HG03460 (cell line): Measurements from ENCODE around the gene AGAP3.

Experiments
- ATAC-seq: cut with Tn5 transposase; IDR thresholded peaks from one replicate; pipeline ENCODE4 v1.9.1; 2021; ENCODE audit not compliant: unreplicated experiment

The AGAP3 gene

DNA sequence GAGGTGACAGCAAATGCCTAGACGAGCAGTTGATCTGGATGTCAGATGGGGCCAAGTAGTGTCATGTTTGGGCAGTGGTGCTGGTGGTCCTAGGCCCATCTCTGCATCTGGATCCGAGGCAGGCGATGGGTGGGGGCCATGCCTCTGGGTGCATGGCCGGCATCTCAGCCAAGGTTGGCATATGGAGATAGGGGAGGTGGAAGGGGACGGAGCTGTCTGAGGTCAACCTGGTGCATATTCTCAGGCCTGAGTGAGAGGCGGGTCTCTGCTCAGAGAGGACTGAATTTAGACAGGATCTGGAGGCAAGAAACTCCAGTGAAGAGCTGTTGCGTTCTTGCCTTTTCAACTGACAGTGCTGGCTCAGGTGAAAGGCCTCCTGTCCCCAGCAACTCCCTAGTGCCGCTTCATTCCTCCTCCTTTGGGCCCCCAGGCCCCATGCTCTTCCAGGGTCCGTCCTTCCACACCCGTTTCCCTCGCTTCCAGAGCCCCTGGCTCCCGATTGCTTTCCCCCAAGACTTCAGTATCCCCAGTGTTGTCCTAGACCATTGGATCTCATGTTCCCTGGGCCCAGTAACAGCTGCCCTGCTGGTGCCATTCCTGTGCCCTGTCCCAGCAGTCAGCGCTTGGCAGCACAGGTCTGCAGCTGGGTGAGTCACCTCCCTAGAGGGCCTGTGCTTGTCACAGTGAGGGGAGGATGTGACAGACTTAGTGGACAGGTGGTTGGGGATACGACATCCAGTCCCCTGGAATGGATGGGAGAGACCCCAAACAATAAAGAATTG is 48.7 kb downstream of the AGAP3 start:
- ATAC-seq: no peak

DNA sequence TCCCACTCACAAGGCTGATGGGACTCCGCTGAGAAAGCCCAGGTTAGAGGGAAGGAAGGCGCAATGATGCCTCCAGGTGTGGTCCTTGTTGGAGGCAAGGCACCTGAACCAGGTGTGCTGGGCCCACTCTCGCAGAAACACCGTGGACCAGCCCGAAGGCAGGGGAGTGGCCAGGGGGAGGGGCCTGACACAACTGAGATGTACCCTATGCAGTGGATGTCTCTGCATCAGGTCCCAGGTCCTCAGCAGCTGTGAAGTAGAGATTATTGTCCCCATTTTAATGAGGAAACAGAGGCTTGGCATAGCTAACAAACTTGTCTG is 49.2 kb downstream of the AGAP3 start:
- ATAC-seq: no peak

DNA sequence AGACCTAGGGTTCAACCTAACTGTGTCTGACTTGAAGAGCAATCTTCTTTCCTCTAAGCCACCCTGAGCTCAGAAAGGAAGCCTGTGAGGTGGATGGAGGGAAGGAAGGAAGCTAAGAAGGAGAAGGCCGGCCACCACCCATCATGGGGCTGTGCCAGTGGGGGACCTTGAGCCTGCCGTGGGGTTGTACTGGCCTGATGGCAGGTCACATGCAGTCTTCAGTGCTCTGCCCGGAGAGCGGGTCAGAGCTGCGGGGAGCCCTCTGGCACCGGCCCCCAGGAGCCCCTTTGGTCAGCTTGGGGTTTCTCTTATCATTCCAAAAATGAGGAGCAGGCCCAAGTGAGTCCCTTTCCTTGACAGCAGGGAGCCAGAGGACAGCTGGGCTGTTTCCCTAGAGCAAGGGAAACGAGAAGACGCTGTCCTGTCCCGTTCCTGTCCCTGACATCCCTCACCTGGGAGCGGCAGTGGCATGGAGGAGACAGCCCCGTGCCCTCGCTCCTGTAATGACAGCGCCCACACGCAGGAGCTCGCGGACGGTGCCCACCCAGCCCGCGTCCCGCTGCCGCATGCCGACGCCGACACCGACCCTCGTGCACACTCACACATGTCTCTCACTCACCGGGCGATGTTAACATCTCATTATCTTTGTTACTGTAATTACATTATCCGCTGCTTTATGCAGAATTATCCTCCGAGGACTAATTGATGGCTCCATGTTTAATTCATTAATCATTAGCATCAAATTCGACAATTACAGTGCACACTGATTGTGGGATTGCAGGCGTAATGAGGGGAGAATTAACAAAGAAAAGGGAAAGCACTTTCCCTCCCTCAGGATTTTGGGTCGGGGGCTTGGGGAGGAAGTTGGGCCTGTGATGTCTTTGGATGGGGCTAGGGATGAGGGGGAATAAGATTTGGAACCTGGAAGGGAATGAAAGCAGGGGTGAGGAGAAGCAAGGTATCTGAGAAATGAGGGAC is 49.9 kb downstream of the AGAP3 start:
- no peak for ATAC-seq

DNA sequence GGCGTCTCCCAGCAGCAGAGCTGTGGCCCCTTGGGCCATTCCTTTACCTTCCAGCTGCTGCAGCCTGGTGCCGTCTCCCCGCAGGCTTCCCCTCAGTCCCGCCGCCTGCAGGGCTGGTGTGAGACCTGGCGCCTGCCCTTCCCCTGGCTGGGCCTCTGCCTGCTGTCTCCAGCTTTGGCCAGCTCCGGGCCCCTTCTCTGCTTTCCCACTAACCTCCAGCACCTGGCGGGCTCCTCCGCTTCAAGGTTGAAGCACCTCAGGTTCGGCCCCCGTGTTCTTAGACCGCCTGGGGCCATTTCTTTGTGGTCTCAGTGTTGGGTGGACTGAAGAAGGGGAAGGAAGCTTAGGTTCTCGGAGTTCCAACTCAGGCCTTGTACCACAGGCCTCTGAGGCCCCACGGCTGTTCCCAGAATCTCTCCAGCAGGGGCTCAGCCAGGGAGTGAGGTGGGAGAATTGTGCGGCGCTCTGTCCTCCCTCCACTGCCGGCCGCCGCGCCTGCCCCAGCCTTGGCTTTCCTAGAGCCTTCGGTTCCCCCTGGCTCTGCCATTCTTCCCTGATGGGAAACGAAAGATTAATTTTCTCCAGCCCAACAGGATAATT is 50.9 kb downstream of the AGAP3 start:
- no peak for ATAC-seq

DNA sequence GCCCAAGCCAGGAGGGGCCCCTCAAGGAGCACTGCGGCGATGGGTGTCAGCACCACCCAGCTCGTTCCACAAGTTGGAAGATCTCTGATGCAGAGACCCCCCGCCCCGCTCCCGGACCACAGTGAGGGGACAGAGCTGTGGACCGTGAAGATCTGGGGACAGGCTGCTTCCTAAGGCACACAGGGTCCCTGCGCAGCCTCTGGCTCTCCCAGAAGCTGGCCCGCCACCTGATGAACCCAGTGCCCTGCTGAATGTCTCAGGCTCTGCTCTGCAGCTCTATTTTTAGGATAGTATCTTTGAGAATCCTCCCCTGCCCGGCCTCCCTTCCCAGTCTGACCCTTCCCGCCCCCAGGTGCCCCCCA is 51.5 kb downstream of the AGAP3 start:
- no peak for ATAC-seq

DNA sequence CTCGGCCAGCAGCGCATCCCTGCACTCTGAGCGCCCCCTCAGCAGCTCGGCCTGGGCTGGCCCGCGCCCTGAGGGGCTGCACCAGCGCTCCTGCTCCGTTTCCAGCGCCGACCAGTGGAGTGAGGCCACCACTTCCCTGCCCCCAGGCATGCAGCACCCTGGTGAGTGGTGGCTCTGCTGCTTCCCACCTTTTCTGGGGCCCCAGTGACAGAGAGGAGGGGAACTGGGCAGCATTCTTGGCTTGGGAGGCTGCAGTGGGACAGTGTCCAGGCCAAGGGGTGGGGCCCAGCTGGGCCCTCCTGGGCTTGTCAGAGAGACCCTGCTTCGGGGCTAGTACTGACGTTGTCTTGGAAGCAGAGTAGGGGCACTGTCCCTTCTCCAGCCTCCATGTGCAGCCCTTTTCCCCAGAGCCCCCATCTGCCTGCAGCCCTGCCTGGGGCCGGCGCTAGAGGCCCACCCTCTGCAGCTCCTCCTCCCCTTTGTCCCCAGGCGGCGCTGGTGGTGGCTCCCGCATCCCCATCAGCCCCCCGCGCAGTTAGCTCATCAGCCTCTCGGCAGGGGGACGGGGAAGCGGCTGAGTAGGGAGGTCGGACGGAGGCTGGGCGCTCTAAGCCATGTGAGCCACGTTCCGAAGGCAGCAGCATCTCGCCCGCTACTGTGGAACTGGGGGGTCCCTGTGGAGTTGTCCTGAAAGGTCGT is 52.0 kb downstream of the AGAP3 start:
- no peak for ATAC-seq

DNA sequence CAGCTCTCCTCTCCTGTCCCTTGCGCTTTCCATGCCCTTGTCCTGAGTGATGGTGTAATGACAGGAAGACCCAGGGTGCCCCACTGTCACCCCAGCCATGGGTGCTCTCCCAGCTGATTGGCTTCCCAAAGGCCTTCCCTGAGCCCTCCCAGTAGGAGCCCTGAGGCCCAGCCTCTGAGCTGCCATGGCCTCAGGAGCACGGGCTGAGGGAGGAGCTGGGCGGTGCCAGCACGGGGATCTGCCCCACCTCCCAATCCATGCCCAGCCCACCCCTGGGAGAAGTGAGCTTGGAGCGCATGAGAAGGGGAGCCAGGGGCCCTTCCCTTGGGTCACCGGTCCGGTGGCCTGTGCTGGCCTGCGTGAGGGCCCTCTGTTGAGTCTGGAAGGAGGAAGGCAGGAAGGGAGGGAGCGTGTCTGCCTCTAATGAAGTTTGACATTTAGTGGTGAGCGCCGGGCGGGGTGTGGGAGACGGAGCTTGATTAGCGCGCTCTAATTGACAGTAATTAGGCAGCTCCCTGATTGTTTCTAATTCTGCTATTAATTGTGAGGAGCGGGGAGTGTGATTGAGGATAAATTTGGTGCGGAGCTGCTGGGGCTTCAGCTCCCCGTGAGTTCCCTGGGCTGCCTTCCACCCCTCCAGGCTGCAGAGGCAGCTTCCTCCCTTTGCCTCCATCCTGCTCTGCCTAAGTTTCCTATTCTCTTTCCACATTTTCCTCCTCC is 53.0 kb downstream of the AGAP3 start:
- no peak for ATAC-seq

DNA sequence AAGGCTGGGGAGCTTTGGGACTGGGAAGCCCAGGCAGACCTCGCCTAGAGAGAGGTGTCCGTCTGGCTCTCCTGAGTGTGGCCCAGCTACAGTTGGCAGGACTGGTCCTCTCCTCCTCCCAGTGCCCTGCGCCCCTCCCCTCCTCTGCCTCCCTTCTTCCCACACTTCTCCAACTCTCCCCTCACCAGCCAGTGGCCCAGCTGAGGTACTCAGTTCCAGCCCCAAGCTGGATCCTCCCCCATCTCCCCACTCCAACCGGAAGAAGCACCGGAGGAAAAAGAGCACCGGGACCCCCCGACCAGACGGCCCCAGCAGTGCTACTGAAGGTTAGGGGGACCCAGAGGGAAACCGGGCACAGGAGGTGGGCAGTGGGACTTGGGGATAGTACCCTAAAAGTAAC is 53.5 kb downstream of the AGAP3 start:
- no peak for ATAC-seq

DNA sequence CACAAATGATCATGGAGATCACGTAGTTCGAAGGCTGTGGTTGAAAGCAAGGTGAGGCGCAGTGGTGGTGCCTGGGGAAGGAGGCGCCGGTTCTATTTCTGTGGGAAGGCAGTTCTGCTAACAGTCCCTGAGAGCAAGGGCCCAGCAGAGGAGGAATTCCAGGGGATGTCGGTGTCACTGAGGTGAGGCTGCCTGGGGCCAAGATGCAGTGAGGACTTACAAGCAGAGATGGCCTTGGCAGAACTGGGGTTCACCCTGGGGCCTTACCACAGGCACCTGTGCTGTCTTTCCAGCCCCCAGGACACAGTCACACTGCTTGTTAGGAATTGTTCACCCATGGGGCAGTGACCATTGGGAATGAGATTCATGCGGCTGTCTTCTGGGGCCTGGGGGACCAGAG is 54.6 kb downstream of the AGAP3 start:
- no peak for ATAC-seq

DNA sequence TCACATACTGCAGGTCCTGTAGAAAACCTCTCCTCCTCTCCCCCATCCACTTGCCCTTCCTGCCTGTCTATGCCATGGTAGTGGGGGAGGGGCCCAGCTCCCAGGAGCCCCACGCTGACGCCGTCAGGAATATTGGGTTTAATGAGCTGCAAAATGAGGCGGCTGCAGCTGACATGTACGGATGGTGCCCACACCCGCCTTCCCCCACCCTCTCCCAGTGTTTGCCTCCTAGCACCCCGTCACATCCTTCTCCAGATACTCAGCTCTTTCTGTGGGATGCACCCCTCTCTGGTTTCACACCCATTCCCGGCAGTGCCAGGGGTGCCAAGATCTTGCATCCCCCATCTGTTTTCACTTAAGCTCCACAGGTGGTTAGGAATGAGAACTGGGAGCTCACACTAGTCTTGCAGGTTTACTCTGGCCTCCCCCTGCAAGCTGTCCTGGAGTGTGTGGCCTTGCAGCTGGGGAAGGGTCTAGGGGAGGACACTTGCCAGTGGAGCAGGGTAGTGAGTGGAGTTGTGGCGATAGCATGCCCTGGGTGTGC is 55.1 kb downstream of the AGAP3 start:
- ATAC-seq: no peak

DNA sequence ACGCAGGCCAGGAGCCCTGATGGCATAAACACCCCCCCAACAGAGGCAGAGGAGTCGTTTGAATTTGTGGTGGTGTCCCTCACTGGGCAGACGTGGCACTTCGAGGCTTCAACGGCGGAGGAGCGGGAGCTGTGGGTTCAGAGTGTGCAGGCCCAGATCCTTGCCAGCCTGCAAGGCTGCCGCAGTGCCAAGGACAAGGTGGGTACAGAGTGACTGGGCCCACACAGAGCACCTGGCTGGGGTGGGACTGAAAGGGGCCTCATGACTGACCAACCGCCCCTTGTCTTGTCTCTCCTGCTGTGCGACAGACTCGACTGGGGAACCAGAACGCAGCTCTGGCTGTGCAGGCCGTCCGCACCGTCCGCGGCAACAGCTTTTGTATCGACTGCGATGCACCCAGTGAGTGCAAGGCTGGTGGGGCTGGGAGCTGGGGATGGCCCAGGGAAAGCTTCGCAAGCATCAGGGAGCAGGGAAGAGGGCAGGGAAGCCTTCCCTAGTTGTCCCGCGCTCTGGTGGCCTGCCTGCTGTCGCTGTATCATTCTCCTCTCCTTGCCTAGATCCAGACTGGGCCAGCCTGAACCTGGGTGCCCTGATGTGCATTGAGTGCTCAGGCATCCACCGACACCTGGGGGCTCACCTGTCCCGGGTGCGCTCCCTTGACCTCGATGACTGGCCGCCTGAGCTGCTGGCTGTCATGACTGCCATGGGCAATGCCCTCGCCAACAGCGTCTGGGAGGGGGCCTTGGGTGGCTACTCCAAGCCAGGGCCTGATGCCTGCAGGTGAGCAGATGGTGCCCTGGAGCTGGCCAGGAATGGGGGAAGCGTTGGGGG is 55.8 kb downstream of the AGAP3 start:
- ATAC-seq: no peak

DNA sequence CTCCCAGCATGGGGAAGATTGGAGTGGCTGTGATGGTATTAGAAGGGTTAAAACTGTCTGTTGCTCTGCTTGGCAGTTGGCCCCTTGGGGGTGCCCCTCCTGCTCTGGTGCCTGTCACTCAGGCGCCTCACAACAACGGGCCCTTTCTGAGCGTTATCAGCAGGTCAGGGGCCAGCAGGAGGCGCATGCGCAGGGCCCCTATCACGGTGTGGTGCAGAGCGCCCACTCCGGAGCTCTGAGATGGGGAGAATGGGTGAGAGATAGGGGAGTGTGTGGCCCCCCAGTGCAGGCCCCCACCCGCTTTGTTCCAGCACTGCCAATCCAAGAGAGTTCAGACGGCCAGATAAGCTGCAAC is 56.4 kb downstream of the AGAP3 start:
- no peak for ATAC-seq

DNA sequence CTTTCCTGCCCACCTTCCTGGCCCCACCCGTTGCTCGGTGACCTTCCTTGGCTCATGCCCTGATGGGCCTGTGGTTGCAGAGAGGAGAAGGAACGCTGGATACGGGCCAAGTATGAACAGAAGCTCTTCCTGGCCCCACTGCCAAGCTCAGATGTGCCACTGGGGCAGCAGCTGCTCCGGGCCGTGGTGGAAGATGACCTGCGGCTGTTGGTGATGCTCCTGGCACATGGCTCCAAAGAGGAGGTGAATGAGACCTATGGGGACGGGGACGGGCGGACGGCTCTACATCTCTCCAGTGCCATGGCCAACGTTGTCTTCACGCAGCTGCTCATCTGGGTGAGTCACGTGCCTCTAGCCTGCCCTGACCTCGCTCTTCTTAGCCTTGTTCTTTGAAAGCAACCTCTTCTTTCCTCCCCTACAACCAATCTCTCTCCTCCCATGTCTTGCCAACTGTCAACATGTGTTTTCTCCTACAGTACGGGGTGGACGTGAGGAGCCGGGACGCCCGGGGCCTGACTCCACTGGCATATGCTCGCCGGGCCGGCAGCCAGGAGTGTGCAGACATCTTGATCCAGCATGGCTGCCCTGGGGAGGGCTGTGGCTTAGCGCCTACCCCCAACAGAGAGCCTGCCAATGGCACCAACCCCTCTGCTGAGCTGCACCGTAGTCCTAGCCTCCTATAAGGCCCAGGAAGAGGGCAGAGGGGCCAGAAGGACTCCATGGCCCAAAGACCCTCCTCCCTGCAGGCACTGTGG is 57.2 kb downstream of the AGAP3 start:
- ATAC-seq: no peak

DNA sequence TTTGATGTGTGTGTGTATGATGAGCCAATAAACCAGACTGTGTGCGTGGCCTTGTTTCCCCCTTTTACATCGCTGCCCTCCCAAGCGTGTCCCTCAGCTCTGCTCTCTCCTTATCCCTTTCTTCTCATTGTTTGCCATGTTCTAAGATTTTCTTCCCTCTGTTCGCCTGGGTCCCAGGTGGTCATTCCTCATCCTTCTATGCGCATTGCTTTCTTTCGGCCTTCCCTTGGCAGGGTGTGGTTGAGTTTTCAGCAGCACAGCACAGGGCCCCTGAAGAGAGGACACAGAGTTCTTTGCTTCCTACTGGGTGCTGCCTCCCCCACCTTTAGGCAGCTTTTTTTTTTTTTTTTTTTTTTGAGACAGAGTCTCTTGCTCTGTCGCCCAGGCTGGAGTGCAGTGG is 58.1 kb downstream of the AGAP3 start:
- no peak for ATAC-seq

DNA sequence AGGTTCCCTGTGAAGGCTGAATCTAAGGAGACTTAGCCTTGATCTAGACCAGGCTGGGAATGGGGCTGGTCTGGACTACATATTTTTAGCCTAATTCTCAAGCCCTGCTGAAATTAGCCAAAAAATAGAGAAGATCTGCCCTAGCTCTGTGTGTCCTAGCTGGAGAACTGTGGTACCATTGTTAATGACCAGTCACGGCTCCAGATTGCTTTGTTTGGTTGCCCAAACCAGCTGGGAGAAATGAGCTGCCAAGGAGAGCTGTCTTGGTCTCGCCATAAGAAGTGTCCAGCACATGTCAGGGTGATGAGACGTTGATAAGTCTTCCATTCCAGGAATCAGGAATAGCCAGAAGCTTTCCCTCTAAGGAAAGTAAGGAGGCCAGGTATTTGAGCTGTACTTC is 60.5 kb downstream of the AGAP3 start:
- ATAC-seq: no peak

DNA sequence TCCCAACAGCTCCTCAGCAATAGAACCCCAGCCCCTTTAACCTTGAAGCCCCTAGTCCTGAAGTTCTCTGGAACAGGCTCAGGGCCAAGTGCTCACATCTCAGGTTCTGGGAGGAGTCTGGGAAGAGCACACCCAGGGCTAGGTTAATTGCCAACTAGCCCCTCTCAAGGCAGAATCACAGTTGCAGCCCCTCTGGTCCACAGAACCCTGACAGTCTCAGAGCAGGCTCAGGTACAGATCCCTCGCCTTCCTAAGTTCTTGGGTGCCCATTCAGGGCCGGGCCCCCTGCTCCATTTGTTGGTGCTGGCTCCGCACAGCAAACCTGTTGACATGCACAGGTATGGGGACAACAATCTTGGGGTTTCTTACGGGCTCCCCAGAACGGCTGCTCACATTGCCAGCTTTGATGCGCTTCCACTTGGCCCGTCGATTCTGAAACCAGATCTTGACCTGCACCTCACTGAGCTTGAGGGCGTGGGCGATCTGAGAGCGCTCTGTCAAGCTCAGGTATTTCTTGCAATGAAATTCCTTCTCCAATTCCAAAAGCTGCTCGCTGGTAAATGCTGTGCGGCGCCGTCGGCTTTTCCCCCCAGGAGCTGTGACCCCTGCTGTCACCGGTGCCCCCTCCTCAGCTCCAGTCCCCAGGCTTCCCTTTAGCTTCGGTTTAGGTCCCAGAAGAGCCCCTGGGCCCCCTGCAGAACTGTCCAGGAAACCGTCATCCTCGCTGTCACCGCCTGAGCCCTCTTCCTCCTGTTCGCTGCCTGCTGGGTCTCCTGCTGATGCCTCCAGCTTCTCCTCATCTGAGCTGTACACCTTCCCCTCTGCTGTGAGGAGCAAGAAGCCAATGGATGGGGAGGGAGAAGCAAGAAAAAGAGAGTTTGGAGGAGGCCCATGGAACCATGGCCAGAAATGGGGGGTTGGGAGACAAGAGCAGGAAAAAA is 62.3 kb downstream of the AGAP3 start:
- ATAC-seq: no peak

DNA sequence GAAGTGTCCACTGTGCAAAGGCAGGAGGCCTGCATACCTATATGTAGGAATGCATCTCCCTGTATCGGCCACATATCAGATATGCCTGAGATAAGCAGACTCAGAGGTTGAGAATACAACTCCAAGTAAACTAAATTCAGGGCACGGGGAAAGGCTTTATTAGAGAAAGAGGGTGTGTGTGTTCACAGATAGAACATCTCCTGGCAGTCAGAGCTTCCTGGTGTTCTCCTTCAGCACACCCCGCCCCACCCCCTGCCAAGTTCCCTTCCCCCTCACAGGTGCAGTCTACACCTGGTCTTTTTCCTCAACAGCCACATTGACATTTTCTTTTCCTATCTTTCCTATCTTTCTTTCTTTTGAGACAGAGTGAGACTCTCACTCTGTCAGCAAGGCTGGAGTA is 64.1 kb downstream of the AGAP3 start:
- ATAC-seq: no peak
